Lung (tissue), 16 donors: Measurements from ENCODE around the gene ABITRAM. TPM values are rescaled to one million over a fixed set of nuclear protein-coding genes. Genes with fewer than 3 reads are reported as not detected.
"Not testable (repeated sequence)": the region's sequence is repeated elsewhere in the genome, so short reads cannot be mapped to it uniquely, and the experiment has no call there.

ENCODE experiments used
- ATAC-seq: fragments of 200-7000 bp; cut with Tn5 transposase; one replicate; pipeline ENCODE4 v1.9.1; 2020; ENCODE audit warnings: moderate number of reproducible peaks; ENCODE audit not compliant: insufficient read depth, low FRiP score
- DNase-seq, 3 donors: peaks; one replicate each; pipeline ENCODE4 v3.0.0-alpha.2; 2013 to 2017
- H3K27ac ChIP-seq, 2 donors: one replicate each; pipeline ENCODE4 v1.5.1; 2013; ENCODE audit warnings: mild to moderate bottlenecking in 2 of 2, moderate library complexity in 2 of 2, control low read depth in 1 of 2, inconsistent platforms in 1 of 2, low read depth in 1 of 2, low read length in 1 of 2
- H3K27me3 ChIP-seq, 3 donors: one replicate each; pipeline ENCODE4 v1.5.1; 2013; ENCODE audit warnings: low read length in 2 of 3; ENCODE audit not compliant: control insufficient read depth in 3 of 3, insufficient read depth in 3 of 3
- H3K36me3 ChIP-seq, 4 donors: one replicate each; pipeline ENCODE4 v1.5.1; 2013; ENCODE audit warnings: low read length in 4 of 4, mild to moderate bottlenecking in 1 of 4, moderate library complexity in 1 of 4; ENCODE audit not compliant: control insufficient read depth in 4 of 4, insufficient read depth in 4 of 4
- H3K4me1 ChIP-seq, 5 donors: one replicate each; pipeline ENCODE4 v1.5.1; 2013; ENCODE audit warnings: low read length in 5 of 5, mild to moderate bottlenecking in 2 of 5, moderate library complexity in 1 of 5; ENCODE audit not compliant: control insufficient read depth in 5 of 5, insufficient read depth in 5 of 5
- H3K4me3 ChIP-seq: one replicate; pipeline ENCODE4 v1.5.1; 2013; ENCODE audit warnings: mild to moderate bottlenecking, control low read depth, moderate library complexity
- H3K9ac ChIP-seq, 2 donors: one replicate each; pipeline ENCODE4 v1.5.1; 2013; ENCODE audit warnings: low read length in 2 of 2, control low read depth in 1 of 2; ENCODE audit not compliant: insufficient read depth in 1 of 2
- H3K9me3 ChIP-seq, 4 donors: one replicate each; pipeline ENCODE4 v1.5.1; 2013; ENCODE audit warnings: low read length in 3 of 4, mild to moderate bottlenecking in 1 of 4, moderate library complexity in 1 of 4; ENCODE audit not compliant: control insufficient read depth in 4 of 4, insufficient read depth in 3 of 4
- WGBS, 2 donors: extraction: QIAGEN DNeasy Blood & Tissue Kit; methylation state at CpG; one replicate each; pipeline ENCODE4 v1.1.7; 2013; 5-methylcytosine and 5-hydroxymethylcytosine counted together
- long read RNA-seq, 5 donors: transcript quantifications; one replicate each; lab custom pipeline, GENCODE V29; 2026
- polyA plus RNA-seq, 2 donors: library from polyadenylated mRNA; stranded (reverse); fragments of 200-250 nt; gene quantifications; one replicate each; pipeline ENCODE4 v1.2.1, GENCODE V29; 2013
- total RNA-seq, 2 donors: library from RNA; depleted of rRNA in 1 of 2; stranded (reverse); fragments of >200 nt in 1 of 2; gene quantifications; one replicate each; pipeline ENCODE4 v1.2.1, GENCODE V29; 2014 to 2021
- TF ChIP-seq, protein P1 (sequence below): IDR thresholded peaks from 2 replicates; pipeline ENCODE4 v1.5.1; 2012; ENCODE audit warnings: mild to moderate bottlenecking; ENCODE audit errors: control extremely low read depth, extremely low read depth
- donor health status: control.
- donor health status: control.
- donor health status: Bipolar disorder and iron deficiency.
- donor health status: healthy.
- donor health status: DM: yes; HTN: yes; CAD: no.

Gene ABITRAM
- total RNA-seq = 10 to 100 TPM; 15.2 to 15.9 TPM
- 10 to 100 TPM; 13.5 to 17.3 TPM for polyA plus RNA-seq
- long read RNA-seq, donor 1, transcript FAM206A-201 (6 exons, 2,134 nt) = major isoform, 13 of 147 reads
- long read RNA-seq, donor 1, partial matches to known transcripts = 106 of 147 reads
- long read RNA-seq, donor 1, other reads (novel, unspliced or antisense) = 26 of 147 reads
- long read RNA-seq, donor 2, partial matches to known transcripts = 52 of 82 reads
- long read RNA-seq, donor 2, other reads (novel, unspliced or antisense) = 28 of 82 reads
- long read RNA-seq, donor 3, transcript FAM206A-201 (6 exons, 2,134 nt) = major isoform, 7 of 9 reads
- long read RNA-seq, donor 3, partial matches to known transcripts = 0 of 9 reads
- long read RNA-seq, donor 3, other reads (novel, unspliced or antisense) = 0 of 9 reads
- long read RNA-seq, donor 4, partial matches to known transcripts = 0 of 3 reads
- long read RNA-seq, donor 4, other reads (novel, unspliced or antisense) = 0 of 3 reads
- long read RNA-seq, donor 5, transcript FAM206A-201 (6 exons, 2,134 nt) = major isoform, 7 of 312 reads
- long read RNA-seq, donor 5, partial matches to known transcripts = 283 of 312 reads
- long read RNA-seq, donor 5, other reads (novel, unspliced or antisense) = 19 of 312 reads

- TF ChIP-seq, protein P1, sequence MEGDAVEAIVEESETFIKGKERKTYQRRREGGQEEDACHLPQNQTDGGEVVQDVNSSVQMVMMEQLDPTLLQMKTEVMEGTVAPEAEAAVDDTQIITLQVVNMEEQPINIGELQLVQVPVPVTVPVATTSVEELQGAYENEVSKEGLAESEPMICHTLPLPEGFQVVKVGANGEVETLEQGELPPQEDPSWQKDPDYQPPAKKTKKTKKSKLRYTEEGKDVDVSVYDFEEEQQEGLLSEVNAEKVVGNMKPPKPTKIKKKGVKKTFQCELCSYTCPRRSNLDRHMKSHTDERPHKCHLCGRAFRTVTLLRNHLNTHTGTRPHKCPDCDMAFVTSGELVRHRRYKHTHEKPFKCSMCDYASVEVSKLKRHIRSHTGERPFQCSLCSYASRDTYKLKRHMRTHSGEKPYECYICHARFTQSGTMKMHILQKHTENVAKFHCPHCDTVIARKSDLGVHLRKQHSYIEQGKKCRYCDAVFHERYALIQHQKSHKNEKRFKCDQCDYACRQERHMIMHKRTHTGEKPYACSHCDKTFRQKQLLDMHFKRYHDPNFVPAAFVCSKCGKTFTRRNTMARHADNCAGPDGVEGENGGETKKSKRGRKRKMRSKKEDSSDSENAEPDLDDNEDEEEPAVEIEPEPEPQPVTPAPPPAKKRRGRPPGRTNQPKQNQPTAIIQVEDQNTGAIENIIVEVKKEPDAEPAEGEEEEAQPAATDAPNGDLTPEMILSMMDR = no peak
- DNase-seq (peak in 2 of 3 donors; percentile 87 to 95), ATAC-seq (peak; percentile 93)
- WGBS, 2 donors = 1% methylated on average over 41 to 47 of the region's 47 CpGs
- Histone ChIP-seq H3K27me3 (no peaks in the 10 kb centered on the region), H3K9me3 (no peaks in the 10 kb centered on the region), H3K36me3 (peaks cover 2 to 7% (median 5%) of the 10 kb centered on the region in 4 donors), H3K9ac (peak within 1 kb of the TSS; percentile 75 to 95), H3K4me3 (peak within 1 kb of the TSS; percentile 95), H3K27ac (peak within 1 kb of the TSS; percentile 82 to 95), H3K4me1 (peaks cover 0 to 19% (median 4%) of the 10 kb centered on the region in 5 donors)
Measured at GRCh38 chr9:108934323-108934893, at the start of gene ABITRAM. Gene ABITRAM, plus strand, starts transcription at chr9:108934400. Its CDS starts 87 bp downstream, at chr9:108934487.

DNA sequence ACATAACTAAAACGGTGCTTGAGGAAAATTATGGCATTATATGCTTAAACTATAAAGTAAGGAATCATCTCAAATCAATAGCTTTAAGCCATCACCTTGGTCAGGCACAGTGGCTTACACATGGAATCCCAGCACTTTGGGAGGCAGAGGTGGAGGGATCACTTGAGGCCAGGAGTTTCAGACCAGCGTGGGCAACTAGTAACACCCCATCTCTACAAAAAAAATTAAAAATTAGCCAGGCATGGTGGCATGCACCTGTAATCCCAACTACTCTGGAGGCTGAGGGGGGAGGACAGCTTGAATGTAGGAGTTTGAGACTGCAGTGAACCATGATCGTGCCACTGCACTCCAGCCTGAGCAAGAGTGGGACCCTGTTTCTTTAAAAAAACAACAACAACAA is 49.5 kb upstream of the ABITRAM start:
- DNase-seq = no peak
- no peaks in the 10 kb centered on the region for H3K27me3 ChIP-seq
- TF ChIP-seq, protein P1 = no peak
- no peak overlapping the region for H3K9ac ChIP-seq
- no peak overlapping the region for H3K4me3 ChIP-seq
- ATAC-seq = no peak
- peaks cover 12 to 44% (median 19%) of the 10 kb centered on the region in 4 donors for H3K36me3 ChIP-seq
- H3K27ac ChIP-seq = no peak overlapping the region
- 78 to 87% methylated on average over 3 of the region's 3 CpGs for WGBS, 2 donors
- H3K4me1 ChIP-seq = peaks cover 0 to 3% (median 3%) of the 10 kb centered on the region in 5 donors
- H3K9me3 ChIP-seq = no peaks in the 10 kb centered on the region

- Histone ChIP-seq H3K9me3 (no peaks in the 10 kb centered on the region), H3K27ac (peak overlapping the region in 1 of 2 donors; percentile 26), H3K4me3 (no peak overlapping the region), H3K36me3 (peaks cover 11 to 43% (median 16%) of the 10 kb centered on the region in 4 donors), H3K27me3 (no peaks in the 10 kb centered on the region), H3K9ac (no peak overlapping the region), H3K4me1 (peaks cover 0 to 3% (median 3%) of the 10 kb centered on the region in 5 donors)
- DNase-seq = peak; percentile 22 to 57 (median 41)
- 67 to 100% methylated on average over 1 of the region's 1 CpG for WGBS, 2 donors
- peak; percentile 34 for ATAC-seq
- TF ChIP-seq, protein P1 = no peak
Measured at GRCh38 chr9:108885643-108886348, 48.4 kb upstream of the ABITRAM start.

DNA sequence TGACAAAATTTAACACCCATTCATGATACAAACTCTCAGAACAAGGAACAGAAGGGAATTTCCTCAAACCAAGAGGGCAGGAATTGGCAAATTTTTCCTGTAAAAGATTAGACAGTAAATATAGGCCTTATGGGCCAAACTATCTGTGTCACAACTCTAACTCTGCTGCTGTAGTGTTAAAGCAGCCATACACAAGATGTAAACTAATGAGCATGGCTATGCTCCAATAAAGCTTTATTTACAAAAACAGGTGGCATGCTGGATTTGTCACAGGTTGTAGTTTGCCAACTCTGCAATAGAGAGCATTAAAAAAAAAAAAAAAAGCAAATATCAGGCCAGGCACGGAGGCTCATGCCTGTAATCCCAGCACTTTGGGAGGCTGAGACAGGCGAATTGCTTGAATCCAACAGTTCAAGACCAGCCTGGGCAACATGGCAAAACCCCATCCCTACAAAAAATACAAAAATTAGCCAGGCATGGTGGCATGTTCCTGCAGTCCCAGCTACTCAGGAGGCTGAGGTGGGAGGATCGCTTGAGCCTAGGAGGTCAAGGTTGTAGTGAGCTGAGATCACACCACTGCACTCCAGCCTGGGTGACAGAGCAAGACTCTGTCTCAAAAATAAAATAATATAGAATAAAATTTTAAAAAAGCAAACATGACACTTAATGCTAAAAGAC is 47.5 kb upstream of the ABITRAM start:
- H3K9me3 ChIP-seq, H3K27me3 ChIP-seq, ATAC-seq, H3K9ac ChIP-seq, H3K4me1 ChIP-seq, H3K4me3 ChIP-seq, H3K27ac ChIP-seq, DNase-seq: not testable (repeated sequence)
- WGBS, 2 donors = 90 to 96% methylated on average over 3 of the region's 3 CpGs
- H3K36me3 ChIP-seq = peaks cover 15 to 48% (median 20%) of the 10 kb centered on the region in 4 donors
